Central memory CD4-positive, alpha-beta T cell (primary cell): ENCODE results near the gene SLC25A43.
"Not testable (repeated sequence)": the region's sequence is repeated elsewhere in the genome, so short reads cannot be mapped to it uniquely, and the experiment has no call there.

Experiments
- DNase-seq: peaks from one replicate; pipeline ENCODE4 v3.0.0; 2022
- total RNA-seq, 3 experiments: gene quantifications; one replicate each; lab custom pipeline; 2026; lab: John Stamatoyannopoulos, UW

The SLC25A43 gene
- total RNA-seq, result 3.1 to 12.7 (median 12.3) reads per million in 3 experiments

DNA sequence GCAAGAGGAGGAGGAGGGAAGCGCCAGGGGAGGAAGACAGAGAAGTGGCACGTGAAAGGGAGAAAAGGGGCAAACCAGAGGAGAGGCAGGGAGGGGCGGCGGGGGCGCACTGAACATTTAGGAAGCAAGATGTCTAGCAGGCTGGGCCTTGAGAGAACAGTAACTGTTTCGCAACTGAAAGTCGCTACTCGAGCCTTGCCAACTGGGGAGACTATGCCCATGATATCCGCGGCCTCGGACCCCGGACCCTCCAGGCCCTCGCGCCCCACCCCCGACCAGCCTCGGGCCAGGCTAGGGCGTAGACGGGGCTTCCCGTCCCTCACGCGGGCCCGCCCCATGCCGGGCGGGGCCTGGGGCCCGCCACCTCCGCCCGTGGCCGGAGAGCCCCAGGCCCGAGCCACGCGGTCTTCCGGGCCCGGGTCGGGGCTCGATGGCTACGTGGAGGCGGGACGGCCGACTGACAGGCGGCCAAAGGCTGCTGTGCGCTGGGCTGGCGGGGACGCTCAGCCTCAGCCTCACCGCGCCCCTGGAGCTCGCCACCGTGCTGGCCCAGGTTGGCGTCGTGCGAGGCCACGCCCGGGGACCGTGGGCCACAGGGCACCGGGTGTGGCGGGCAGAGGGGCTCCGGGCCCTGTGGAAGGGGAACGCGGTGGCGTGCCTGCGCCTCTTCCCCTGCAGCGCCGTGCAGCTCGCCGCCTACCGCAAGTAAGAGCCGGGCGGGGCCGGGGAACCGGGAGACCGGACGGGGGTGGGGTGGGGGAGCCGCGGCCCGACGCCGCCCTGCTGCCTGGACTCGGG lies at the start of gene SLC25A43:
Gene SLC25A43, plus strand, starts transcription at position 363 of the 798 bp plus-strand sequence. Its CDS starts 68 bp downstream, at position 431.
- DNase-seq, result peak; percentile 21

DNA sequence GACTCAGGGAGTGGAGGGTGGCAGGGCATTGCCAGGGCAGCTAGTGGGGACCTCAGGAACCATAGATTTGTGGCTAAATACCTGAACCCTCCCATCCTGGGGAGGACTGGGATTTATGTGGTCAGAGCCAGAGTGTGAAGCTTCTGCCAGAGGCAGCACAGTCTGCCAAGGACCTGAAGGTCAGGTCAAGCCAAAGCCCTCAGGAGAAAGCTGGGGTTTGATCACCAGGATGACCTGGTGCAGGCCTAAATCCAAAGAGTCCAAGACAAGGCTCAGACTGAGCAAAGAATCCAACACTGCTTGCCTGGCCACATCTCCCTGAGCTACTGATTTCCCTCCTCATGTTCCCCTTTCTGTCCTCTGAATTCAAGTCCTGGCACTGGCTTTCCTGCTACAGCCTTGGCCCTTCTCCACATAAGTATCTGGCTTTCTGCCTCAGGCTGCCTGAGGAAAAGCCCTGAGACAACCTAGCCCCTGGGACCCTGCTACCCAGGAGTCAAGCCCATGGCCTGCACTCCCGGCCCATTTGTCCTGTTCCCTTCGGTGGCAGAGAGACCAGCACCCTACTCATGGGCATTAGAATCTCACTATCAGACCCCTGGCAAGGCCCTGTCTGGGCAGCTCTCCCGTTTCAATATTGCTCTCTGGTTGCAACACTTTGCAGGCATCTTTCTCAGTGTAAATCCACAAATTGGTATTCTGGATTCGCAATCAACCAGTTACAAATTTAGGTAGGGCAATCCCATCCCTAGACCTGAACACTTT lies 39.3 kb upstream of the SLC25A43 start:
- no peak for DNase-seq

DNA sequence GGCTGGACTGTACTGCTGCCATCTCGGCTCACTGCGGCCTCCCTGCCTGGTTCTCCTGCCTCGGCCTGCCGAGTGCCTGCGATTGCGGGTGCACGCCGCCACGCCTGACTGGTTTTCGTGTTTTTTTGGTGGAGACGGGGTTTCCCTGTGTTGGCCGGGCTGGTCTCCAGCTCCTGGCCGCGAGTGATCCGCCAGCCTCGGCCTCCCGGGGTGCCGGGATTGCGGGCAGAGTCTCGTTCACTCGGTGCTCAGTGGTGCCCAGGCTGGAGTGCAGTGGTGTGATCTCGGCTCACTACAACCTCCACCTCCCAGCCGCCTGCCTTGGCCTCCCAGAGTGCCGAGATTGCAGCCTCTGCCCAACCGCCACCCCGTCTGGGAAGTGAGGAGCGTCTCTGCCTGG lies 37.7 kb upstream of the SLC25A43 start:
- not testable (repeated sequence) for DNase-seq

DNA sequence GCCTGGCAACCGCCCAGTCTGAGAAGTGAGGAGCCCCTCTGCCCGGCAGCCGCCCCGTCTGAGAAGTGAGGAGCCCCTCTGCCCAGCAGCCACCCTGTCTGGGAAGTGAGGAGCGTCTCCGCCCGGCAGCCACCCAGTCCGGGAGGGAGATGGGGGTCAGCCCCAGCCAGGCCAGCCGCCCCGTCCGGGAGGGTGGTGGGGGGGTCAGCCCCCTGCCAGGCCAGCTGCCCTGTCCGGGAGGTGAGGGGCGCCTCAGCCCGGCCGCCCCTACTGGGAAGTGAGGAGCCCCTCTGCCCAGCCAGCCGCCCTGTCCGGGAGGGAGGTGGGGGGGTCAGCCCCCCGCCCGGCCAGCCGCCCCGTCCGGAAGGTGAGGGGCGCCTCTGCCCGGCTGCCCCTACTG lies 37.1 kb upstream of the SLC25A43 start:
- DNase-seq, result not testable (repeated sequence)

DNA sequence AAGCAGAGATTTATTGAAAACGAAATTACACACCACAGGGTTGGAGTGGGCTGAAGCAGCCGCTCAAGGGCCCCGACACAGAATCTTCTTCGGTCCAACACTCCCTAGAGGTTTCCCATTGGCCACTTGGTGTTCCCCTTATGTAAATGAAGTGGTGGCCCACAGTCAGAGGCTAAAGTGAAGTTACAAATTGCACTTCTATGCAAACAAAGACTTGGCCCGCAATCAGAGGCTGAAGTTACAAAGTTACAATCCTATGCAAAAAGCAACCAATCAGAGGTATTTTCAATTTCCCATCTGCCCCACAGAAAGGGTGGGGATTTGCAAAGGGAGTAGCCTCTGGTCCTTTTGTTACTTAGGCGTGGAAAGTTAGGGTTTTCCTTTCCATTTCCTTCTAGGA lies 35.7 kb upstream of the SLC25A43 start:
- no peak for DNase-seq

DNA sequence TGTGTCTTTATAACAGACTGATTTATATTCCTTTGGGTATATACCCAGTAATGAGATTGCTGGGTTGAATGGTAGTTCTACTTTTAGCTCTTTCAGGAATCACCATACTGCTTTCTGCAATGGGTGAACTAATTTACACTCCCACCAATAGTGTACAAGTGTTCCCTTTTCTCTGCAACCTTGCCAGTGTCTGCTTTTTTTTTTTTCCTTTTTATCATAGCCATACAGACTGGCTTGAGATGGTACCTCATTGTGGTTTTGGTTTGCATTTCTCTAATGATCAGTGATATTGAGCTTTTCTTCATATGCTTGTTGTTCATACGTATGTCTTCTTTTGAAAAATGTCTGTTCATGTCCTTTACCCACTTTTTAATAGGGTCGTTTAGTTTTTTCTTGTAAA lies 27.3 kb upstream of the SLC25A43 start:
- not testable (repeated sequence) for DNase-seq

DNA sequence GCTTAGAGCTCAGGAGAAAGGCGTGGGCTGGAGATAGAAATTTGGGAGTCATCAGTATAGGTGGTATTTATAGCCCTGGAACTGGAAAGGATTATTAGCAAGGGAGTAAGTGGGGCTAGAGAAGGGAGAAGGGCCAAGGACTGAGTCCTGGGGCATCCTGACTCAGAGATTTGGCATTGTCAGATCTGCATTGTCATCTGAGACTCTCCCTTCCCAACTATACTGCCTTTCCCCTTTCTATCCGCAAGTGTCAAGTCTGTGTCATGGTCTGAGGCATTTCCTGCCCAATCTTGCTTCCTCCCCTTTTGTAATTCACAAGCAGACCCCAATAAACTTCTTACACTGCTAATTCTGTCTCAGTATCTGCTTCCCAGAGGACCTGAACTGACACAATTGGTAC lies 24.4 kb upstream of the SLC25A43 start:
- DNase-seq, result no peak

DNA sequence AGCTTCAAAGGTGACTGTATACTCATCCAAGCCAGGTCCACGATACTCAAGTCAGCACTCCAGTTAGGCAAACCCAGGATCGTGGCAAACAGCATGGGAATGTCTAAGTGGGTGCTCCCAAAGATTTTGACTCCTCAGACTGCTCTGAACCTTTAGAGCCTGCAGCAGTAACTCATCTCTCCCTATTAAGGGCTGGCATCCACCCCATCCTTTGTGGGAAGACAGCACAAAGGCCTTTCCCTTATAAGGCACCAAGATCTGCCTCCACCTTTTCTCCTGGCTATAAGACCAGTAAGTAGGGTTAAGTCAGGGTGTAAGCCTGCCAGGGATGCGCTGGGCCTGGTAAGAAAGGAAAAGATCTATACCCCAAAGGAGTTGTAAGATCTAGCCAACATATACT lies 23.6 kb upstream of the SLC25A43 start:
- no peak for DNase-seq

DNA sequence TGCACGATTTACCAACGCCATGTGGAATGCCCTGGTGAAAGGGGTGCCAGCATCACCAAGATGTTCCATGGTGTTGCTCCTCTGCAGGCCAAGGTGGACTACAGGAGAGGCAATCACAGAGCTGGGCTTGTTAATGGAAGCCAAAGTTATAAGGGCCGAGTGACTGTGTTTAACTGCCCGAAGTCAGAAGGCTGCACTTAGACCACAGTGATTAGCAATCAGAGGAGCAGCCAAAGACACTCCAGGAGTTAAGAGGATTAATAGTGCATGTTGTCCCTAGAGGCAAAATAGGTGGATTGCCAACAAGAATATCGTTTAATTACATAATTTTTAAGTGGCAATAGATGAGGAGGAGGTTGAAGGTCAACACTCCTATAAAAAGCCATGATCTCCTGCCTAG lies 22.8 kb upstream of the SLC25A43 start:
- DNase-seq, result no peak

DNA sequence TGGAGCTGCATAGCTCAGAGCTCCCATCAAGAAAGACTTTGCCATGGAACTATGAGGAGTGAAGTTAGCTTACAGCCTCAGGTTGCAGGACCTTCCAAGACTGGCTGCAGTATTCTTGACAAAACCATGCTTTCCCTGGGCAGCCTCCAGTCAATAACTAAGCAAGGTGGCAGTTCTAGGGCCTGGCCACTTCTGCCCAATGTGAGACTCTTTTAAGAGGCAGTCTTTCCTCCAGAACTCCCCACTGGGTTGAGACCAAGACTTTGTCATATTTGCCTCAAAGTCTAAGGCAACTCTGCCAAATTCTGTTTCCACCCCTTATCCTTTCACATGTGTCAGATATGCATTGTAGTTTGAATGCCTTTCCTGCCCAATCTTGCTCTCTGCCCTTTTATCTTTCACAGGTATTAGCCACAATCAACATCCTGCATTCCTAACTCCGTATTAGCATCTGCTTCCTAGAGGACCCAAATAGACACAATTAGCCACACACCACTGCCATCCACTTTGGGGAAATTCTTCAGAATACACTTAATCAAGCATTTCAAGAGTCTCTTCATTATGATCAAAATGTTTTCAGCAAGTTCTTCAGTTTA lies 17.7 kb upstream of the SLC25A43 start:
- DNase-seq, result no peak

DNA sequence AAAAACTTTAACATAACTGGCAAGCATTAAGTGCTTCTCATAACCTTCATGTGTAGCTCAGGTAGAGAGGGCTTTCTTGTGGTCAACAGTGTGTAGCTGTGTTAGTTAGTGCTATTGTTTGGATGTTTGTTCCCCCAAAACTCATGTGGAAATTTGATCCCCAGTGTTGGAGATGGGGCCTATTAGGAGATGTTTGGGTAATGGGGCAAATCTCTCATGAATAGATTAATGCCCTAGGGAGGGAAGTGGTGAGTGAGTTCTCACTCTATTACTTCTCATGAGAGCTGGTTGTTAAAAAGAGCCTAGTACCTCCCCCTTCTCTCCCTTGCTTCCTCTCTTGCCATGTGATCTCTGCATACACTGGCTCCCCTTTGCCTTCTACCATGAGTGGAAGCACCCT lies 16.5 kb upstream of the SLC25A43 start:
- DNase-seq, result no peak

DNA sequence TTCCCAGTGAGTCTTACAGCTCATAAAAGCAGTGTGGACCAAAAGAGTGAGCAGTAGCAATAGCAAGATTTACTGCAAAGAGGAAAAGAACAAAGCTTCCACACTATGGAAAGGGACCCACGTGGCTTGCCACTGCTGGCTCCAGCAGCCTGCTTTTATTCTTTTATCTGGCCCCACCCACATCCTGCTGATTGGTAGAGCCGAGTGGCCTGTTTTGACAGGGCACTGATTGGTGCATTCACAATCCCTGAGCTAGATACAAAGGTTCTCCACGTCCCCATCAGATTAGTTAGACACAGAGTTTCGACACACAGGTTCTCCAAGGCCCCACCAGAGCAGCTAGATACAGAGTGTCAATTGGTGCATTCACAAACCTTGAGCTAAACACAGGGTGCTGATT lies 12.5 kb upstream of the SLC25A43 start:
- DNase-seq, result not testable (repeated sequence)

DNA sequence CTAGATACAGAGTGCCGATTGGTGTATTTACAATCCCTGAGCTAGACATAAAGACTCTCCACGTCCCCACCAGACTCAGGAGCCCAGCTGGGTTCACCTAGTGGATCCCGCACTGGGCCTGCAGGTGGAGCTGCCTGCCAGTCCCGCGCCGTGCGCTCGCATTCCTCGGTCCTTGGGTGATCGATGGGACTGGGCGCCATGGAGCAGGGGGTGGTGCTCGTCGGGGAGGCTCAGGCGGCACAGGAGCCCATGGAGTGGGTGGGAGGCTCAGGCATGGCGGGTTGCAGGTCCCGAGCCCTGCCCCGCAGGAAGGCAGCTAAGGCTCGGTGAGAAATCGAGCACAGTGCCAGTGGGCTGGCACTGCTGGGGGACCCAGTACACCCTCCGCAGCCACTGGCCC lies 11.7 kb upstream of the SLC25A43 start:
- DNase-seq, result not testable (repeated sequence)

DNA sequence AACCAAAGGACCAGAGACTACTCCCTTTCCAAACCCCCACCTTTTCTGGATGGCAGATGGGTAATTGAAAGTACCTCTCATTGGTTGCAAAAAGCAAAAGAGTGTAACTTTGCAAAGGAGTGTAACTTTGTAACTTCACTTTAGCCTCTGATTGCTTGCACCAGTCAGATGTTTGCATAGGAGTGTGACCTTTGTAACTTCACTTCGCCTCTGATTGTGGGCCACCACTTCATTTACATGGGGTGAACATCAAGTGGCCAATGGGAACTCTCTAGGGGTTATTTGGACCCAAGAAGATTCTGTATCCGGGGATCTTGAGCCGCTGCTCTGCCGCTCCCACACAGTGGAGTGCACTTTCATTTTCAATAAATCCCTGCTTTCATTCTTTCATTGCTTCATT lies 9.9 kb upstream of the SLC25A43 start:
- no peak for DNase-seq

DNA sequence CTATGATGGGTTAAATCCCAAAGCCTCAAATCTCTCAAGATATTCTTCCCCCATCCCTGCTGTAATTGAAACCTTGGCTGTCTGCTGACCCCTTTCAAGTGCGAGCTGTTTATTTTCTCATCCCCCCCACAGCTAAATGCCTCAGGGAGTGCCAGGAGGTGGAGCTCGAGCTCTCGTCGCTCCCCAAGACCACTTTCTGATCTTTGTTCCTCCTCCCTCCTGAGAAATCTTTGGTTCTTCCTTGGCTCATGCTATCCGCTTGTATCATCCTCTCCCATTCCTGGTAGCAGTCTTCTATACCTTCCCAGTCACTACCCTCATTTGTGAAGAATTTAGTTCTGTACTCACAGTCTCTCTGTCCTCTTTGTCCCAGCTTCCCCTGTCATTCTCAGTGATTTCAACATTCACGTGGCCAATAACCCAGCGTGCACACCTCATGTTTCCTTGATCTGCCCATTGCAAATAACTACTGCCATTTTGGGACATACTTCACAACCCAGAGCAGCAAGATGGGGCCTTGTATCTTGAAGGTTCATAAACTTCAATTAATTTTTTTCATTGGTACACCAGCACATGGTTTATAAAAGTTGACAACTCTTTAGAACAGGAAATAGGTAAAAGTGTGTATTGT lies 9.2 kb upstream of the SLC25A43 start:
- no peak for DNase-seq

DNA sequence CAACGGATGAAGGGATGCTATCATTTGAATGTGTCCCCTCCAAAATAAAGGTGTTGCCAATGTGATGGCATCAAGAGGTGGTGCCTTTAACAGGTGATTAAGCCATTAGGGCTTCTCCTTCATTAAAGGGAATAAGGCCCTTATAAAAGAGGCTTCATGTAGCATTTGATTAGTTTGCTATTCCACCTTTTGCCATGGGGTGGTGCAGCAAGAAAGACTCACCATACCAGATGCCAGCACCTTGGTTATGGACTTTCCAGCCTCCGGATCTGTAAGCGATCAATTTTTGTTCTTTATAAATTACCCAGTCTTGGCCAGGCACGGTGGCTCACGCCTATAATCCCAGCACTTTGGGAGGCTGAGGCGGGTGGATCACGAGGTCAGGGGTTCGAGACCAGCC lies 7.9 kb upstream of the SLC25A43 start:
- DNase-seq, result no peak

DNA sequence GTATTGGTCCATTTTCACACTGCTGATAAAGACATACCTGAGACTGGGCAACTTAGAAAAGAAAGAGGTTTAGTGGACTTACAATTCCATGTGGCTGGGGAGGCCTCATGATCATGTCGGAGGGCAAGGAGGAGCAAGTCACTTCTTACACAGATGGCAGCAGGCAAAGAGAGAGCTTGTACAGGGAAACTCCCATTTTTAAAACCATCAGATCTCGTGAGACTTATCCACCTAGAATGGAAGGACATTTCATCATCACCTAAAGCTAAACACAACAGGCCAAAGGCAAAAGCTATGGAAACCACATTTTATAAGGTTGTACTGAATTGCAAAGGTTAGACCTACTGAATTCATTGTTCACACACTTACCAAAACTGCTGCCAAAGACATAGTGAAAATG lies 6.0 kb upstream of the SLC25A43 start:
- no peak for DNase-seq

DNA sequence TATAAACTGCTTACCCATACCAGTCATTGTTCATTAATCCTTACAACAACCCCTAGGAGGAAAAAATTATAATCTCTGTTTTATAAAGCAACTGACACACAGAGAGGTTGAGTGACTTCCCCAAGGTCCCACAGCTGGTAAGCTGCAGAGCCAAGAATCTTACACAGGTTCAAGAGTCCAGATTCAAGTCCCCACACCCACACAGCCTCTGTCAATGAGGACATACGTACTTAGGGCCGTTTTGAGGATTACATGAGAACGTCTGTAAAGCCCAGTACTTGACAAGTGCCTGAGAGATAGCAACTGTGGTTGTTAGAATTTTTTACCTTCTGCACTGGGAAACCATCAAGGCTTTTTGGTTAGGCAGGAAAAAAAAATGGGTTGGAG lies 556 bp upstream of the SLC25A43 start:
- DNase-seq, result no peak

DNA sequence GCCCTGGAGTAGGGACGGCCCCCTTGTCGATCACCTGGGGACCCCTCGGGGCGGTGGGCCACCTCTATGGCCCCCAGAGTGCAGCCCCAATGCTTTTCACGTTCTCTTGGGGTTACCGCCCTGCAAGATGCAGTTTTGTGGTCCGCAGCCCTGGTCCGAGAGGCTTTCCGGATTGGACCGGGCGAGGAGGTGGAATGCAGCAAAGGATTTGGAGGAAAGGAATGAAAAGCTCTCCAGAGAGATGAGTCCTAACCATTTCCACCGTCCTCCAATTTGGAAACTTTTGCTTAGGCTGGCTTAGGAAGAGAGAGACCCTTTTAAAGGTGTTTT lies 601 bp downstream of the SLC25A43 start:
- DNase-seq, result no peak

DNA sequence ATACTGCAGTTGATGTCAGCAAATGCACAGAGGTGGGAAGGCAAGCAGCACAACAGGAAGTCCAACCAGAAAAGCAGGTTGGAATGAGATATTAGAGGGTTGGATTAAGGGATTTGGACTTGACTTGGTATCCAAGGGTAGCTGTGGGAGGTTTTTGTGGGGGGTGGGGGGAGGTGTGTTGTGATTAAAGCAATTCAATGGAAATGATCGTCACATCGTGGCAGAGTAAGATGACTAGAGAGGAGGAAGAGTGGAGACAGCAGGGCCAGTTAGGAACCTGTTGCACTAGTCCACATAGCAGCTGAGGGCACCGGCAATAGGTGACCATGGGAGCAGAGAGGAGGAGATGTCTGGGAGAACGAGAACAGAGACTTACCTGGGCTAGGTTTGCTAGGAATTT lies 2.4 kb downstream of the SLC25A43 start:
- no peak for DNase-seq

DNA sequence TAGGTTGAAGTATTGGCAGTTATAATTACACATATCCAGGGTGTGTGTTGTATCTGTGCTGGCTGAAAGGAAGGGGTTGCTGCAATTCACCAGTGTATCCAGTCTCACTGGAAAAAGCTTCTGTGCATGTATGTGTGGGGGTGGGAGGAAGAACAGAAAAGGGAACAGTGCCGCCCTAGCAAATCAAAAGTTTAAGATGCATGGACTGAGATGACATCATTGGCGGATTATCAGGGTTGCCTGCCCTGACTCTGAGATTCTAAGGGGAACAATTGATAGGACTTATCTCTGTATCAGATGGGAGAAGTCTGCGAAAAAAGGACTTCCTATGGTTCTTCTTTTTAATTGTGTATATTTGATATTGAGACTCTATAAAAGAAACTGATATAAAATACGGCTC lies 3.5 kb downstream of the SLC25A43 start:
- DNase-seq, result no peak

DNA sequence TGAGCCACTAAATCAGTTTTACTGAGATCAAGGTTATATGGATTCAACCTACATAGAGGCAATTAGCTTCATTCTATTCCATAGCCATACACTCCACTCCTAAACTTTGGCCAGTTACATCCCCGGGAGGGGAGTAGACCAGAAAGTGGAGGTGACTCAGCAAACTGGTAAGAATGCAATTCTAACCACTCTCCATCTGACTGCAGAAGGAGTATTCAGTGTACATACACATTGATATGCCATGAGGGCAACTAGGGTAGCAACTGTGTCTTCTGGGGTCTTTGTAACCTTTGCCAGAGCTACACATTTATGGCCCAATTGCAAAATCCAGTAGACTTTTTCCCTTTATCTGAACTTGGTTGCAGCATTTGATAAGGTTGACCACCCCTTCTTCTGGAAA lies 7.6 kb downstream of the SLC25A43 start:
- DNase-seq, result no peak

DNA sequence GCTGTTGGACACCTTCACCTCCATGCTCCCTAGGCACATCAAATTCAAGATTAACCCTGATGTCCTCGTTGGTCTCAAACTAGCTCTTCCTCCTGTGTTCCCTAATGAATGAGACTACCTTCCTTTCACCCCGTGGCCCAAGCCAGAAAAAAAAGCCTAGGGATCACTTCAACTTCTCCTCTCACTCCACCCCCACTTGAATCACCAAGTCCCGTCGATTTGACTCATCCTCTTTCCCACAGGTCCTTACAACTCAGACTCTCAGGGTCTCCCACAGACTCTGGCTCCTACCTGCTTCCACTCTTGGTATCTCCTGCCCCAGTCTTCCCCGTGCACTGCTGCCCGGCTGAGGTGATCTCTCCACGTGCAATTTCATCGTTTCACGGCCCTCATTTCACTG lies 8.5 kb downstream of the SLC25A43 start:
- no peak for DNase-seq
